Peyer's patch (tissue), 4 donors: ENCODE measurements around the gene ARF3. TPM values are rescaled to one million over a fixed set of nuclear protein-coding genes. Genes with fewer than 3 reads are reported as not detected.

Experiments
- DNase-seq, 3 donors: peaks; one replicate each; pipeline ENCODE4 v3.0.0-alpha.2; 2017 to 2019
- H3K27ac ChIP-seq, 4 donors: fragments of 200-600 bp; sonication (generic); one replicate each; pipeline ENCODE4 v1.5.1; 2016 to 2019
- H3K27me3 ChIP-seq, 2 donors: fragments of 200-600 bp; sonication (generic); one replicate each; pipeline ENCODE4 v1.5.1; 2019
- H3K36me3 ChIP-seq, 3 donors: fragments of 200-600 bp; sonication (generic); one replicate each; pipeline ENCODE4 v1.5.1; 2016 to 2019
- H3K4me1 ChIP-seq, 4 donors: fragments of 200-600 bp; sonication (generic); one replicate each; pipeline ENCODE4 v1.5.1; 2016 to 2019
- H3K4me3 ChIP-seq, 4 donors: fragments of 200-600 bp; sonication (generic); 1 replicate in 3 of 4; 2 replicates in 1 of 4; pipeline ENCODE4 v1.5.1; 2016 to 2019; ENCODE audit warnings: mild to moderate bottlenecking in 1 of 4
- H3K9me3 ChIP-seq, 4 donors: fragments of 200-600 bp; sonication (generic); one replicate each; pipeline ENCODE4 v1.5.1; 2016 to 2019; ENCODE audit warnings: mild to moderate bottlenecking in 1 of 4
- POLR2A ChIP-seq, 2 donors: fragments of 450-650 bp; IDR thresholded peaks; one replicate each; pipeline ENCODE4 v1.5.1; 2017; ENCODE audit warnings: antibody characterized with exemption in 2 of 2, mild to moderate bottlenecking in 2 of 2, moderate library complexity in 2 of 2
- total RNA-seq, 4 donors: library from RNA; depleted of rRNA; stranded (reverse); fragments of >200 nt; gene quantifications; one replicate each; pipeline ENCODE4 v1.1.0, GENCODE V29; 2016
- TF ChIP-seq, protein P1 (sequence below), 6 experiments: fragments of 450-650 bp in 4 of 6; fragments of 200-600 bp in 2 of 6; sonication (generic) in 1 of 6; IDR thresholded peaks; one replicate each; pipeline ENCODE4 v1.5.1; 2017 to 2019; ENCODE audit warnings: antibody characterized with exemption in 6 of 6, mild to moderate bottlenecking in 3 of 6, moderate library complexity in 1 of 6

The ARF3 gene
- total RNA-seq, 4 donors from 2014 or later, result 49.3 to 217 (median 63.5) TPM

DNA sequence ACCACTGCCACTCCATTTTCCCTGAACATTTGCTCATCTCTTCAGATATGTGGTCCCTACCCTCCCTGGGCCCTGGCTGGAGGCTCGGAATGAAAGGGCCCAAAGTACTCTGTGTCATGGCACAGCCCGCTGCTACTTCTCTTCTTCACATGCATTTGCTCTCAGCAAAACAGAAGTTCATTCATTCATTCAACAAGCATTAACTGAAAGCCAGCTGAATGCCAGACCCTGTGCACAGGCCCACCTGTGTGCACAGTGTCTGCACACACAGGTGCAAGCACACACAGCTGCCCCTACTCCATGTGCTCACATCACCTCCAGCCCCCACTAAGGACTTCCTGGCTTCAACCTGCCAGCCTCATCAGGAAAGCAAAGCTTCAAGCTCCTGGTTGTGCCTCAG, 28.6 kb upstream of the ARF3 start:
- TF ChIP-seq POLR2A (IDR thresholded peaks at IDR 0.05), result no peak
- TF ChIP-seq, protein P1, sequence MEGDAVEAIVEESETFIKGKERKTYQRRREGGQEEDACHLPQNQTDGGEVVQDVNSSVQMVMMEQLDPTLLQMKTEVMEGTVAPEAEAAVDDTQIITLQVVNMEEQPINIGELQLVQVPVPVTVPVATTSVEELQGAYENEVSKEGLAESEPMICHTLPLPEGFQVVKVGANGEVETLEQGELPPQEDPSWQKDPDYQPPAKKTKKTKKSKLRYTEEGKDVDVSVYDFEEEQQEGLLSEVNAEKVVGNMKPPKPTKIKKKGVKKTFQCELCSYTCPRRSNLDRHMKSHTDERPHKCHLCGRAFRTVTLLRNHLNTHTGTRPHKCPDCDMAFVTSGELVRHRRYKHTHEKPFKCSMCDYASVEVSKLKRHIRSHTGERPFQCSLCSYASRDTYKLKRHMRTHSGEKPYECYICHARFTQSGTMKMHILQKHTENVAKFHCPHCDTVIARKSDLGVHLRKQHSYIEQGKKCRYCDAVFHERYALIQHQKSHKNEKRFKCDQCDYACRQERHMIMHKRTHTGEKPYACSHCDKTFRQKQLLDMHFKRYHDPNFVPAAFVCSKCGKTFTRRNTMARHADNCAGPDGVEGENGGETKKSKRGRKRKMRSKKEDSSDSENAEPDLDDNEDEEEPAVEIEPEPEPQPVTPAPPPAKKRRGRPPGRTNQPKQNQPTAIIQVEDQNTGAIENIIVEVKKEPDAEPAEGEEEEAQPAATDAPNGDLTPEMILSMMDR (IDR thresholded peaks at IDR 0.05), result no peak
- H3K36me3 ChIP-seq, result no peaks in the 10 kb centered on the region
- H3K4me3 ChIP-seq, result no peak overlapping the region
- peaks cover 0 to 4% (median 0%) of the 10 kb centered on the region in 4 donors for H3K9me3 ChIP-seq
- peaks cover 0 to 13% (median 5%) of the 10 kb centered on the region in 4 donors for H3K4me1 ChIP-seq
- H3K27ac ChIP-seq, result no peak overlapping the region
- peaks cover 0 to 14% of the 10 kb centered on the region in 2 donors for H3K27me3 ChIP-seq
- DNase-seq, result no peak

DNA sequence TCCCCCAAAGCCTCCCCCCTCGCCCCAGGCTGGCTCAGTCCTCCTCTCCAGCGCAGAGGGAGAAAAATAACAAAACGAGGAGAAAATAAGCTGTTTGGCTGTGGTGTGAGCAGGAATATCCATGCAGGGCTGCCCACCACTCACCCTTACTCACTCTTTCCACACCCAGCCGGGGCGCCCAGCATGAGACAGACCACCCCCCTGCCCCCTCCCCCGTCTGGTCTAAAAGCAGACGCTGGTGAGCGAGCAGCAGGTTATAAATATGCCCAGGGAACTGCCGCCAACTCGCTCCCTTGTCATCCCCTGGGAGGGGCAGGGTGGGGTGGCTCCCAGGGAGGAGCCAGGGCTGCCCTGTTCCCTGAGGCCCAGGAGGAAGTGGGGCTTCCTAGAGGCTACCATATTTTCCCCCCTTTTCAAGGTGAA, 28.2 kb upstream of the ARF3 start:
- DNase-seq, result no peak
- Histone ChIP-seq H3K4me3 (no peak overlapping the region), H3K4me1 (peaks cover 0 to 17% (median 7%) of the 10 kb centered on the region in 4 donors), H3K27me3 (peaks cover 0 to 18% of the 10 kb centered on the region in 2 donors), H3K9me3 (peaks cover 0 to 4% (median 0%) of the 10 kb centered on the region in 4 donors), H3K36me3 (no peaks in the 10 kb centered on the region), H3K27ac (no peak overlapping the region)
- TF ChIP-seq POLR2A (IDR thresholded peaks at IDR 0.05), result no peak
- TF ChIP-seq, protein P1 (IDR thresholded peaks at IDR 0.05), result no peak

DNA sequence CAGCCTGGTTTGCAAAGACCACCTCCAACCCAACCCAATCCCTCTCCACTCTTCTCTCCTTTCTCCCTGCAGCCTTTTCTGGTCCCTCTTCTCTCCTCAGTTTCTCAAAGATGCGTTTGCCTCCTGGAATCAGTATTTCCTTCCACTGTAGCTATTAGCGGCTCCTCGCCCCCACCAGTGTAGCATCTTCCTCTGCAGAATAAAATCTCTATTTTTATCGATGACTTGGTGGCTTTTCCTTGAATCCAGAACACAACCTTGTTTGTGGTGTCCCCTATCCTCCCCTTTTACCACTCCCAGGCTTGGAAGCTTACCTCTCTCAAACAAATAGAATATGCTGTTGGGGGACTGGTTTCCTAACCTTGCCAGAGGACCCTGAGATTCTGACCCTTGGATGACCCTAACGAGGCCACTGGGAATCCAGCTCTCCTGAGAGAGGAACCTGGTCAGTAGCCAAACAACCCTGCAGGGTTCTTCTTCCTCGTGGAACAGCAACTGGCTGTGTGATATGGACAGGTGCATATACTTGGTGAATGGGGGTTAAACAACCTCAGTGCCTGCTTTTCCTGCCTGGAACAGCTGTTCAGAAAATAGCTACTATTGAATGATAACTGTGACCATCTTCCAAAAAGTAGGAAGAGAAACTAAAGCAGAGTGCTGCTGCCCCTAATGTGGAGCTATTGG, 25.3 kb upstream of the ARF3 start:
- Histone ChIP-seq H3K36me3 (no peaks in the 10 kb centered on the region), H3K27ac (no peak overlapping the region), H3K4me1 (peaks cover 0 to 46% (median 27%) of the 10 kb centered on the region in 4 donors), H3K4me3 (no peak overlapping the region), H3K27me3 (peaks cover 0 to 38% of the 10 kb centered on the region in 2 donors), H3K9me3 (peaks cover 0 to 4% (median 0%) of the 10 kb centered on the region in 4 donors)
- TF ChIP-seq POLR2A (IDR thresholded peaks at IDR 0.05), result no peak
- TF ChIP-seq, protein P1 (IDR thresholded peaks at IDR 0.05), result no peak
- DNase-seq, result no peak

GRCh38 chr12:48981757-48982157, 24.5 kb upstream of the ARF3 start:
- H3K4me3 ChIP-seq, result peak overlapping the region in 3 of 4 donors; percentile 43 to 49 (median 48)
- peaks cover 0 to 52% (median 28%) of the 10 kb centered on the region in 4 donors for H3K4me1 ChIP-seq
- H3K27ac ChIP-seq, result peak overlapping the region in 1 of 4 donors; percentile 63
- peaks cover 0 to 4% (median 0%) of the 10 kb centered on the region in 4 donors for H3K9me3 ChIP-seq
- no peaks in the 10 kb centered on the region for H3K36me3 ChIP-seq
- H3K27me3 ChIP-seq, result peaks cover 0 to 40% of the 10 kb centered on the region in 2 donors
- TF ChIP-seq, protein P1 (IDR thresholded peaks at IDR 0.05), result no peak
- TF ChIP-seq POLR2A (IDR thresholded peaks at IDR 0.05), result no peak
- no peak for DNase-seq

DNA sequence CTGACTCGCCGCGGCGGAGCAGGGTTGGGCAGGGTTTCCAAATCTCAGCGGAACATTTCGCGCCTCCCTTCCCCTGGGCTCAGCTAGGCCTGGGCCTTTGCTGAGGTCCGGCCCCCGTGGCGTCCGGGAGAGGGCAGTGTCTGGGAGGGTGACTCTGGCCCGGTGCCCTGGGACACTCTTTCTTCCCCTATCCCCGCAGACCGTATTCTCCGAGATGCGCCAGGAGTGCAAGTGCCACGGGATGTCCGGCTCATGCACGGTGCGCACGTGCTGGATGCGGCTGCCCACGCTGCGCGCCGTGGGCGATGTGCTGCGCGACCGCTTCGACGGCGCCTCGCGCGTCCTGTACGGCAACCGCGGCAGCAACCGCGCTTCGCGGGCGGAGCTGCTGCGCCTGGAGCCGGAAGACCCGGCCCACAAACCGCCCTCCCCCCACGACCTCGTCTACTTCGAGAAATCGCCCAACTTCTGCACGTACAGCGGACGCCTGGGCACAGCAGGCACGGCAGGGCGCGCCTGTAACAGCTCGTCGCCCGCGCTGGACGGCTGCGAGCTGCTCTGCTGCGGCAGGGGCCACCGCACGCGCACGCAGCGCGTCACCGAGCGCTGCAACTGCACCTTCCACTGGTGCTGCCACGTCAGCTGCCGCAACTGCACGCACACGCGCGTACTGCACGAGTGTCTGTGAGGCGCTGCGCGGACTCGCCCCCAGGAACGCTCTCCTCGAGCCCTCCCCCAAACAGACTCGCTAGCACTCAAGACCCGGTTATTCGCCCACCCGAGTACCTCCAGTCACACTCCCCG, 23.9 kb upstream of the ARF3 start:
- H3K36me3 ChIP-seq, result no peaks in the 10 kb centered on the region
- peak in 2 of 3 donors; percentile 24 to 62 for DNase-seq
- H3K27me3 ChIP-seq, result peaks cover 0 to 40% of the 10 kb centered on the region in 2 donors
- peaks cover 0 to 52% (median 28%) of the 10 kb centered on the region in 4 donors for H3K4me1 ChIP-seq
- TF ChIP-seq, protein P1 (IDR thresholded peaks at IDR 0.05), result peak in 2 of 6 experiments; percentile 1 to 3
- TF ChIP-seq POLR2A (IDR thresholded peaks at IDR 0.05), result no peak
- H3K27ac ChIP-seq, result peak overlapping the region in 2 of 4 donors; percentile 63
- H3K9me3 ChIP-seq, result peaks cover 0 to 4% (median 0%) of the 10 kb centered on the region in 4 donors
- H3K4me3 ChIP-seq, result peak overlapping the region; percentile 28 to 49 (median 46)
